HG02938 (cell line): ENCODE measurements around the gene EHMT1.

ENCODE experiments used
- ATAC-seq: cut with Tn5 transposase; IDR thresholded peaks from one replicate; pipeline ENCODE4 v1.9.1; 2021; ENCODE audit warnings: mild to moderate bottlenecking, moderate library complexity; ENCODE audit not compliant: unreplicated experiment

EHMT1 gene

DNA sequence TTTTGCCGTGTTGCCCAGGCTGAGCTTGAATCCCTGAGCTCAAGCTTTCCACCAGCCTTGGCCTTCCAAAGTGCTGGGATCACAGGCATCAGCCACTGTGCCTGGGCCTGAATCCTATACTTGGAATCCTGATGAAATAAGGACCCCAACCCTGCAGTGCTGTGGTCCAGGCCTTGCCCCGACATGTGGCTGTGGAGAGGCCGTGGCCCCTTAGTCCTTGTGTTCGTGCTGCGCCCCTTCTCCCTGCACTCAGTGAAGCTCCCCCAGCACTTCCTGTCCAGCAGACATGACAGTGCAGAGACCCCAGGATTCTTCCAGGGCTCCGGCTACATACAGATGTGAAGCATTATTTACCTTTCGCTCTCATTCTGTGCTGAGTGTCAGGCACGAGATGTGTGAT, 52.9 kb downstream of the EHMT1 start:
- ATAC-seq, result no peak

DNA sequence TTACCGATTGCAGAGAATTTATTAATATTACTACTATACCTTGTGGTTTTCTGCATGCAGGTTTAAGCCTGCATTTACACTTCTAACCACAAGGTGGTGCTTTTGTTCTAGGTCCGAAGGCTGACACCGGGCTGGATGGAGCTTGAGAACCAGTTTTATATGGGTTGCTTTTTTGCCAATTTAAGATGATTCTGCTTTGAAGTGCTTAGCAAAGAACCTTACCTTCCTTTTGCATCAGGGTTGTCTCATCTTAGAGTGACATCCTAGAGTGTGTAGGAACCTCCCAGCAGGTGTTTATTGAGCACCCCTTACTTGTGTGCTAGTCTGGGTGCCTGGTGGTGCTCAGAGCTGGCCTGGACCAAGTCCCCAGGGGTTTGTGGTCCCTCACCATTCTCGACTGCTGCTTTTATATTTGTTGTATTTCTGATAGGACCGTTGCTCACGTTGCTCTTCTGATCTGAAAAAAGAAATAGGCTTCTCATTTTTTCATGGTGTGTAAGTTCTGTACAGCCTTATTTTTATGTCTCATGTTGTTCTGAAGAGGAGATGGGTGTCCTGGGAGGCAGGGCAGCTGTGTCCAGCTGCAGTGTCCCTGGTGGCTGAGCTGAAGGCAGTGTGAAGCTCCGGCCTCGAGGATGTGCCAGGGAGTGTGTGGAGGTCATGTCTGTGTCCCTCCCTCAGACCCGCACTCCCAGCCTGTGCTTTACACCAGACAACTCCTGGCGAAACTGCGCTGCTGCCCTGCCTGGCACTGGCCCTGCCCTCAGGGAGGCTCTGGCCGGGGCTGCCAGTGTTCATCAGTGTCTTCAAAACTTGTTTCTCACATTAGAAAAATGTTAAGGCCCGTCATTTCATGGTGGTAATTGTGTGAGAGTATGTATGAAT, 54.3 kb downstream of the EHMT1 start:
- ATAC-seq, result peak; percentile 58

DNA sequence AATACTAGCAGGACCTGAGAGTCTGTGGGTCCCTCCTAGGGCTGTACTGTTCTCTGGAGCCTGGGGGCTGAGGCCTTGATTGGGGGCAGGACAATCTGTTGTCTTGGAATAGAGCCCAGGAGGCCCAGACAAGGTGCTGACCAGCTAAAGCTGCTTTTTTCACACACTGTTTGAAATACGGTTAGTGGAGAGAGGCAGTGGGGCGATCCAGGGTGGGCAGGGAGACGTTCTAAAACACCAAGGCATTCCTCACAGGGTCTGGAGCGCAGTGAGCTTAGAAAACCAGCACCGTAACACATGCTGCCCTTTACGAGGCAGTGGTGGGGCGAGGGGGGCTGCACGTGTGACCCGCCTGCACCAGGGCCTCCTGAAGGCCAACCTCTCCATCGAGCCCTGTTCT, 55.1 kb downstream of the EHMT1 start:
- ATAC-seq, result no peak

DNA sequence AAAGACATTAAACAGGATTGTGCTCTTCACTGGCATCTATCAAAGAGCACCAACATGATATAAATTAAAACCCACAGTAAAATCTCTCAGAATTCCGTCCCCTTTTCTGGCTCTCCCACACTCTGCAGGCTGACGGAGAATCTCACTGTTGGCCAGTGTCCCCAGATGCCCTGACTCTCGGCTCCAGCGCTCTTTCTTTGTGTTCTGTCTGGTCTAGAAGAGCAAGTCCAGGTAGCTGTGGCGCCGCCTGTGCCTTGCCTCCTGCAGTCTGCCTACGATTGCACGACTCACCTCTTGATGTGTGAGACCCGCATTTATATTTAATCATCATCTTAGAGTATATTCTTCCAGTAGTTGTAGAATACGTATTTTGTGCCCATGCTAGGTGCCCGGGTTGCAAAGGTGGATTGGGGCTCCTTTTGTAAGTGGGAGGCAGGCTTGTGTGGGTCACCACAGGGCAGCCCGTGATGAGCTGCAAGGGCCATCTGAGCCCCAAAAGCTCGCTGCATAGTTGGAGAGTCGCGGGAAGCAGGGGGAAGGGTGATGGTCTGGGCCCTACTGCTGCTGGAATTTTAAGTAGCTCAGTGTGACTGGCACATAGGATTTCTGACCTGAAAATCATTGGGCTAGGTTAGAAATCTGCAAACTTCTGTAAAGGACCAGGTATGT, 55.6 kb downstream of the EHMT1 start:
- ATAC-seq, result no peak

DNA sequence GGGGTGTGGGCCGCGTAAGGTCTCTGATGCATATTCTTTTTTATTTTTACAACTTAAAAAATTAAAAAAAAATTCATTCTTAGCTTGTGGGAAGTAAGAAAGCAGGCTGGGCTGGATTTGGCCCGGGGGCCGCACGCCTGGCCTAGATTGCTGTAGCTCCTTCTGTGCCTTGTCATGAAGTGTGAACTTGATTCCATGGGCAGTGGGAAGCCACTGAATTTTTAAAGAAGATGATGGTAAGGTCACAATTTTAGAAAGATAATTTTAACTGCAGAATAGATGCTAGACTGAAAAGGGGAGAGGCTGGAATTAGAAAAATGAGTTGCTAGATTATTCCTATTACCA, 56.1 kb downstream of the EHMT1 start:
- no peak for ATAC-seq

DNA sequence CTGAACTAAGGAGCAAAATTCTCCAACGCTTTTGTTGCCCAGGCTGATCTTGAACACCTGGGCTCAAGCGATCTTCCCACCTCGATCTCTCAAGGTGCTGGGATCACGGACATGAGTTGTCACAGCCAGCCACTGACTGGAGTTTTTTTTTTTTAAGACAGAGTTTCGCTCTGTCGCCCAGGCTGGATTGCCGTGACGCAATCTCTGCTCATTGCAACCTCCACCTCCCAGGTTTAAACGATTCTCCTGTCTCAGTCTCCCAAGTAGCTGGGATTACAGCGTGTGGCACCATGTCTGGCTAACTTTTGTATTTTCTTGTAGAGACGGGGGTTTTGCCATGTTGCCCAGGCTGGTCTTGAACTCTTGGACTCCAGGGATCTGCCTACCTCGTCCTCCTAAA, 58.2 kb downstream of the EHMT1 start:
- no peak for ATAC-seq

DNA sequence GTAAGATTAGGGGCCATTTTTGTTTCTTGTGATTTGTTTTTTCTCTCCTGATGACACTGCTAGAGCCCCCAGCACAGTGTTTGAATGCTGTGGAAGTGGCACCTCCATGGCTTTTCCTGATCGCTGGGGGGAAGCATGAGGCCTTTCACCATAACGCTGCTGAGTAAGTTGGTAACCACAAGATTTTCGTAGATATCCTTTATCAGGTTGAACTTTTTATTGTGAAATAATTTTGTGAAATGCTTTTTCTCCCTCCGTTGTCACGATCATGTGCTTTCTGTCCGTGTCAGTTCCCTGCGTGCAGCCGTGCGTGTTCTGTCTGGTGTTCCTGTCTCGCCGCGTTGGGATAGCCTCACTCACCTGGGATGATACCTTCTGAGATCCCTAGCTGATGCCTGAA, 59.4 kb downstream of the EHMT1 start:
- no peak for ATAC-seq

DNA sequence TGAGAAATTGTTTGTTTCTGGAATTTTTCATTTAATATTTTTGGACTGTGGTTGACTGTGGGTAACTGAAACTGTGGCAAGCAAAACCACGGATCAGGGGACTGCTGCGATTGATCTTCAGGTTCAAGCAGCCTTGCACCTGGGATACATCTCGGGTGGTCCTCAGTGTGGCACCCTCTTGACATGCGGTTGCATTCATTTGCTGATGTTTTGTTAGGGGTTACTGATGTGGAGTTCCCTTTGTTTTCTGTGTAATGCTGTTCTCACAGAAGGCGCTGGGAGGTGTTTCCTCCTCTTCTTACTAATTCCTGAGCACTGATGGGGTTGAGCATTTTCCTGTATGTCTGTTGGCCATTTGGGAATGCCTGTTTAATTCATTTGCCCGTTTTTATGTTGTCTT, 60.4 kb downstream of the EHMT1 start:
- no peak for ATAC-seq

DNA sequence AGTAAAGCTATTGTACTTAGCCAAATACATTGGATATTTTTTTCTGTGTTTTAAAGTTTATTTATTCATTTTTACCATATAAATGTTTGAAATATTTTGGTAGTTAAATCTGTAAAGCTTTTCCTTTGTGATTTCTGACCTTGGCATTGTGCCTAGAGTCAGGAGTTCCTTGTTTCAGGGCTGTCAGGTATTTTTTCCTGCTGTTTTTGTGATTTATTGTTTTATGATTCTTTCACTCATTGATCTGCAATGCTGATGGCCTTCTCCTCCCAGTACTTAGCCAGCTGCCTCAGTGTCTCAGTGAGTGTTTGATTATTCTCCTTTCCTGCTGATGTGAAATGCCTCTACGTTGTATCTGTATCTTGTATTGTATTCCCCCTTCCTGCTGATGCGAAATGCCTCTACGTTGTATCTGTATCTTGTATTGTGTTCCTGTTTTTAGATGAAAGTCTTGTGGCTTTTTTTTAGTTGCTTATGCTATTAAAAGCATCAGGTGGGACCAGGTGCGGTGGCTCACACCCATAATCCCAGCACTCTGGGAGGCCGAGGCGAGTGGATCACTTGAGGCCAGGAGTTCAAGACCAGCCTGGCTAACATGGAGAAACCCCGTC, 61.0 kb downstream of the EHMT1 start:
- no peak for ATAC-seq

DNA sequence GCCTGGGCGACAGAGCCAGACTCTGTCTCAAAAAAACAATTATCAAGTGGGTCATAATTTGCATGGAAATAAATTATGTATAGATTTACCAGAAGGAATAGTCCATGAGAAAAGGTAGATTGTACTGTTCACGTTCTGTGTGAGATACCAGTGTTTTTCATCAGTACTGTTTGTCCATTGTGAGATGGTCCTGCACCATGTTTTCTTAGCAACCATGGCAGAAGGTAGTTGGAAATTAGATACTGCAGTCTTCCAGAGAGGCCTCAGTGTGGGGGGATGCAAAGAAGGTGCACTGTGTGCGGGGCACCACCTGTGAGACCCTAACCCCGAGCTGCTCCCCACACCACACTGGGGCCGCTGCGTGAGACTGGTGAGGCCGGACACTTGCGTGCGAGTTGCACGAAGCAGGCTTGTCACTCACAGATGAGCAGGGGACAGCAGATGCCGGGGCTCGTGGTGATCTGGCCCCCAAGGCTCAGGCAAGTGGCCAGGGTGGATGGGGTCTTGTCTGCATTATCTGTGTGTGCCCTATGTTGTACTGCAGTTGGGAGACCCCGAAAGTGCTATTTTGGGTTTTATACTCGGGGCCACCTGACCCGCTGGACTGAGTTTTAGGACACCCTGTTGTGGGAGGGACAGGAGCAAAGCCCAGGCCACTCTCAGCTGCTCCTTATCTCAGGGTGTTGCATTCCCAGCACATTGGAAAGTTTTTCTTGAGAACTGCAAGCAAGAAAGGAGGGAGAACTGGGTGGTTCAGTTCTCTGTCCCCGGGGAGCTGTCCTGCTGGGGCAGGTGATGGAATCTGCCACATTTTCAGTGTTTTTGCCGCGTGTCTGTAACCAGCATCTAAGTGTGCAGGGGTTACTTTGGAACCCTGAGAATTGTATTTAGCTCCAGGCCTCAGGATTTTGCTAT, 61.9 kb downstream of the EHMT1 start:
- ATAC-seq, result no peak

DNA sequence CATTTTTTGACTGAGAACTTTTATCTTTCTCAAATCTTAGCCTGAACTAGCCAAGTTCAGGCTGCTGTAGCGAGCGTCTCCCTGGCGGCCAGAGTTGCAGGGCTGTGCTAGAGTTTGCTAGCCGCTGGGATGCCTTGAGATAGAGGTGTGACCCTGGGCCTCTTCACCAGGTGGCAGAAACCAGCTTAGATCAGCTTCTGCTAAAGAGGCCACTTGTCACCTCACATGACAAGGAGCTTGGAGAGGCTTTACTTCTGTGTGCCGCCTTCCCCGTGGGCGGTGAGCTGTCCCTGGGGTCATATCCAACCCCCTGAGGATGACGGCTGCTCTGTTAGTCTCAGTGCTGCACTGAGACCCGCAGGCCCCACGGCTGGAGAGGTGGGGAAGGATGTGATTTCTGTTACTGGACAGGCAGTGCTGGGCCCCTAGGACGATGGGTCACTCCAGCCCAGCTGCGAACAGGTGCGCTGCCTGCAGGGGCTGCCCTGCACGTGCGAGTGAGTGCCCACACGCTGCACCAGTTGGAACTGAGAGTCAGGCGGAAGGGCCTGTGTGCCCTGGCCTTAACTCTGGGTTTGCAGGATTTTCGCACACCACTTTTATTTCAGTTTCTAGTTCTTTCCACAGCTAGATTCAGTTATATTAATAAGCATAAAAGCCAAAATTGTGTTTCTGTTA, 63.8 kb downstream of the EHMT1 start:
- ATAC-seq, result no peak

DNA sequence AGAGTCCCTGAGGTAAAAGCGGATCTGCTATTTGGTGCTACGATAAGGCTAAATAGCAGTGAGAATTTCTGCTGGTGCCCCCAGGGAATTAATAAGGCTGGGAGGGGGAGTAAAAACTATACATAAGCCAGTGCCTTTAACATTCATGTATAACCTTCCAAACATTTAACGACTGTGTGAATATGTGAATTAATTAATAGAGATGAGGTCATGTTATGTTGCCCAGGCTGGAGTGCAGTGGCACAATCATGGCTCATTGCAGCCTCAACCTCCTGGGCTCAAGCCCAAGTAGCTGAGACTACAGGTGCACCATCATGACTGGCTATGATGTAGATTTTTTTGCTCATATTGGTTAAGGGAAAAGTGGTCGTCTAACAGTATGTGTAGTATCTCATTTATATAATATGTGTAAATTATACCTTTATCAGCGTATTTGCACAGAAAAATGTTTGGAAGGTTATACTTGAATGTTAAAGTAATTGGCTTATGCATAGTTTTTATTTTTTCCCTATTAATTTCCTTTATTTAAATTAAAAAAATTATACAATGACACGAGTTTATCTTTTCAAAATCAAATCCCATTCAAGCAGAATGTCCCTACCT, 64.6 kb downstream of the EHMT1 start:
- no peak for ATAC-seq

DNA sequence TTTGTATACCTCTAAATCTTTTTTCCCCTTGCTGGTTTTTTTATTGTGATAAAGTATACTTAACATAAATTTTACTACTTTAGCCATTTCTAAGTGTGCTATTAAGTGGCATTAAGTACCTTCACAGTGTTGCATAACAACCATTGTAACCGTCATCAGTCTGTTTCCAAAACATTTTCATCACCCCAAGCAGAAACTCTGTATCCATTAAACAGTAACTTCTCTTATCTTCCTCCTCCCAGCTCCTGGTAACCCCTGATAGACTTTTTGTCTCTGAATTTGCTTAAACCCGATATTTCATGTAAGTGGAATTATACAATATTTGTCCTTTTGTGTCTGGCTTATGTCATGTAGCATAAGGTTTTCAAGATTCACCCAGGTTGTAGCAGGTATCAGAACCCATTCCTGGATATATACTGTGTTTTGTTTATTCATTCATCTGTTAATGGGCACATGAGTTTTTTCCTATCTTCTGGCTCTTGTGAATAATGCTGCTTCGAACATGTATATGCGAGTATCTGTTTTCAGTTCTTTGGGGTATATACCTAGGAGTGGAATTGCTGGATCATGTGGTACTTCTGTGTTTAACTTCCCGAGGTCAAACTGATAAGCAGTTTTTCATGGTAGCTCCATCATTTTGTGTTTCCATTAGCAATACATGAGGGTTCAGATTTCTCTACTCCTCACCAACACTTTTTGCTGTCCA, 66.4 kb downstream of the EHMT1 start:
- no peak for ATAC-seq

DNA sequence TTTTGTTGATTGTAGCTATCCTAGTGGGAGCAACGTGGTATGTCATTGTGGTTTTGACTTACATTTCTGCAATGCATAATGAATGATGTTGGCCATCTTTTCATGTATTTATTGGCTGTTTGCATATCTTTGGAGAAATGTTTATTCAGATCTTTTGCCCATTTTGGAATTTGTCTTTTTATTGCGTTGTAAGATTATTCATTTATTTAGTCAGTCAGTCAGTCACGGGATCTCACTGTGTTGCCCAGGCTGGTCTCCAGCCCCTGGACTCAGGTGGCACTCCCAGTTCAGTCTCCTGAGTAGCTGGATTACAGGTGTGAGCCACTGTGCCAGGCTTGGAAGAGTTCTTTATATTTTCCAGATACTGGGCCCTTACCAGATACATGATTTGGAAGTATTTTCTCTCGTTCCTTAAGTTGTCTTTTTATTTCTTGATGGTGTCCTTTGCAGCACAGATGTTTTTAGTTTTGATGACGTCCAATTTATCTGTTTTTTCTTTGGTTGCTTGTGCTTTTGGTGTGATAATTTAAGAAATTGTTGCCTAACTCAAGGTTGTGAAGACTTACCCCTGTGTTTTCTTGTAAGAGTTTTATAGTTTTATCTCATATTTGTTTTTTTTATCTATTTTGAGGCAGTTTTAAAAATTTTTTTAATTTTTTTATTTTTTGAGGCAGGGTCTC, 67.1 kb downstream of the EHMT1 start:
- no peak for ATAC-seq

DNA sequence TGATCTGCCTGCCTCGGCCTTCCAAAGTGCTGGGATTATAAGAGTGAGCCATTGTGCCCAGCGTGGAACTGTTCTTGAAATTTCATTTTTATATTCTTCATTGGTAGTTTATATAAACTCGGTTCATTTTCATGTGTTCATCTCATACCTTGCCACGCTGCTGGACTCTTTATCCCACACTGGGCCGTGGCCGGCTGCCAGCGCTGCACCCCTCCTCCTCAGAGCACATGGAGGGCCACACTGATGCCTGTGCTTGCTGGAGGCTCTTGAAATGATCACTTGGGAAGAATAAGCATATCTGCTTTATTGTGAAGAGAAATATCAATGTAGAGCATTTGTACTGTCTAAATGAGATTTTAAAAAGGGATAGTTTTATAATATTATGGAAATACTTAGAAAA, 69.5 kb downstream of the EHMT1 start:
- ATAC-seq, result no peak

DNA sequence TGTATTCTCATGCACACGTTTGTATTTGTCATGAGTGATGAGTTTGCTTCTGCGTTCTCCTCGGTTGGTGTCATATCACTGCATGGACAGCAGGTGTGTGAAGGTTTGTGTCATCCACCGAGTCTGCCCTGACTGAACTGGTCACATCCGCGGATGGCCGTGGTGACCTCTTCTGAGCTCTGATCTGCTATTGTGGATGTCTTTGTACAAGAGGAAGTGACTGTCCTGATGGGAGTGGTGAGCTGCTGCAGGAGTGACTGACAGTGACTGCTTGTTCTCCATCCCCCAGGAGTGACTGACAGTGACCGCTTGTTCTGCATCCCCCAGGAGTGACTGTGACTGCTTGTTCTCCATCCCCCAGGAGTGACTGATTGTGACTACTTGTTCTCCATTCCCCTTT, 69.9 kb downstream of the EHMT1 start:
- no peak for ATAC-seq

DNA sequence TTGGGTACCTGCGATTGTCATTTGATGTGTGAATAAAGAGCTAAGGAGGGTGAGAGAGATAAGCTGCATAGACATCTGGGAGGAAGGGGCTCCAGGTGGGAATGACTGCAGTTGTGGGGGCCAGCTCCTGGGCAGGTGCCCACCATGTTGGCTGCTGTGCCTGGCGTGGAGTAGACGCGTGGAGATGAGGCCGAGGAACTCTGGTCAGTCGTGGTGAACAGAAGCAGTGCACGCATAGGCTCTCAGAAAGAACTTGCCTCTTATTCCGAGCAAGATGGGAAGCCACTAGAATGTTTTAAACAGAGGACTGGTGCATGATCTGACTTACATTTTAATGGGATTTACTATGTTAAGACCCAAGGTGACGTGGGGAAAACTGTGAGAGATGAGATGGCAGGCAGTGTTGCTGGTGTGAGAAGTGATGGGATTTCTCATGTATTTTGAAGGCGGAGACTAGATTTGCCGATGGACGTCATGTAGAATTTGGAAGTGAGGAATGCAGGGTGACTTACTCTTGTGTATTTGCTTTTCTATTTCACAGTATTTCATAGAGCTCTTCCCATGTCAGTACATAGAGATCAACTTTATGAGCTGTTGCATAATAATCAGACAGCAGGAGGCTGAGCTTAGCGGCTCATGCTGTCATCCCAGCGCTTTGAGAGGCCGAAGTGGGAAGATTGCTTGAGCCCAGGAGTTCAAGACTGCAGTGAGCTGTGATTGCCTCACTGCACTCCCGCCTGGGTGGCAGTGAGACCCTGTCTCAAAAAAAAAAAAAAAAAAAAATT, 71.1 kb downstream of the EHMT1 start:
- no peak for ATAC-seq

DNA sequence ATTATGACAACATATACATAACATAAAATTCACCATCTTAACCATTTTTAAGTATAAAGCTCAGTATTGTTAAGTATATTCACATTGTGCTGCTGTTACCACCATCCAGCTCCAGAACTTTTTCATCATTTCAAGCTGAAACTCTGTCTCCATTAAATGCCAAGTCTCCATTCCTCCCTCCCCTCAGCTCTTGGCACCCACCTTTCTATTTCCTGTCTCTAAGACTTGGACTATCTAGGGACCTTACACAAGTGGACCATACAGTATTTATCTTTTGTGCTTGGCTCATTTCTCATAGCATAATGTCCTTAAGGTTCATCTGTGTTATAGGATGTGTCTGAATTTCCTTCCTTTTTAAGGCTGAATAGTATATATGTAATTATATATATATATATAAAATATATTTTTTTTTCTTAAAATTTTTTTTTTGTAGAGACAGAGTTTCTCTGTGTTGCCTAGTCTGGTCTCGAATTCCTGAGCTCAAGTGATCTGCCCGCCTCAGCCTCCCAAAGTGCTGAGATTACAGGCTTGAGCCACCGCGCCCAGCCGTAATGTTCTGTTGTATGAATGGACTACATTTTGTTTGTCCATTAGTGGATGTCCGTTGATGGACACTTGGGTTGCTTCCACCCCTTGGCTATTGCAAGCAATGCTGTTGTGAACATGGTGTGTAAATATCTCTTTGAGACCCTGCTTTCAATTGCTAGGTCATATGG, 72.3 kb downstream of the EHMT1 start:
- ATAC-seq, result no peak
